Lung (tissue), 12 donors: ENCODE measurements around the gene CACNA1C. TPM values are rescaled to one million over a fixed set of nuclear protein-coding genes. Genes with fewer than 3 reads are reported as not detected.

Experiments
- ATAC-seq: fragments of 200-7000 bp; cut with Tn5 transposase; one replicate; pipeline ENCODE4 v1.9.1; 2020; ENCODE audit warnings: moderate number of reproducible peaks; ENCODE audit not compliant: insufficient read depth, low FRiP score
- DNase-seq, 3 donors: peaks; one replicate each; pipeline ENCODE4 v3.0.0-alpha.2; 2013 to 2017
- H3K27ac ChIP-seq, 2 donors: one replicate each; pipeline ENCODE4 v1.5.1; 2013; ENCODE audit warnings: mild to moderate bottlenecking in 2 of 2, moderate library complexity in 2 of 2, control low read depth in 1 of 2, inconsistent platforms in 1 of 2, low read depth in 1 of 2, low read length in 1 of 2
- H3K27me3 ChIP-seq, 3 donors: one replicate each; pipeline ENCODE4 v1.5.1; 2013; ENCODE audit warnings: low read length in 2 of 3; ENCODE audit not compliant: control insufficient read depth in 3 of 3, insufficient read depth in 3 of 3
- H3K36me3 ChIP-seq, 4 donors: one replicate each; pipeline ENCODE4 v1.5.1; 2013; ENCODE audit warnings: low read length in 4 of 4, mild to moderate bottlenecking in 1 of 4, moderate library complexity in 1 of 4; ENCODE audit not compliant: control insufficient read depth in 4 of 4, insufficient read depth in 4 of 4
- H3K4me1 ChIP-seq, 5 donors: one replicate each; pipeline ENCODE4 v1.5.1; 2013; ENCODE audit warnings: low read length in 5 of 5, mild to moderate bottlenecking in 2 of 5, moderate library complexity in 1 of 5; ENCODE audit not compliant: control insufficient read depth in 5 of 5, insufficient read depth in 5 of 5
- H3K4me3 ChIP-seq: one replicate; pipeline ENCODE4 v1.5.1; 2013; ENCODE audit warnings: mild to moderate bottlenecking, control low read depth, moderate library complexity
- H3K9ac ChIP-seq, 2 donors: one replicate each; pipeline ENCODE4 v1.5.1; 2013; ENCODE audit warnings: low read length in 2 of 2, control low read depth in 1 of 2; ENCODE audit not compliant: insufficient read depth in 1 of 2
- H3K9me3 ChIP-seq, 4 donors: one replicate each; pipeline ENCODE4 v1.5.1; 2013; ENCODE audit warnings: low read length in 3 of 4, mild to moderate bottlenecking in 1 of 4, moderate library complexity in 1 of 4; ENCODE audit not compliant: control insufficient read depth in 4 of 4, insufficient read depth in 3 of 4
- CTCF ChIP-seq: IDR thresholded peaks from 2 replicates; pipeline ENCODE4 v1.5.1; 2012; ENCODE audit warnings: mild to moderate bottlenecking; ENCODE audit errors: control extremely low read depth, extremely low read depth
- WGBS, 2 donors: extraction: QIAGEN DNeasy Blood & Tissue Kit; methylation state at CpG; one replicate each; pipeline ENCODE4 v1.1.7; 2013; 5-methylcytosine and 5-hydroxymethylcytosine counted together
- polyA plus RNA-seq, 2 donors: library from polyadenylated mRNA; stranded (reverse); fragments of 200-250 nt; gene quantifications; one replicate each; pipeline ENCODE4 v1.2.1, GENCODE V29; 2013
- total RNA-seq, 2 donors: library from RNA; depleted of rRNA in 1 of 2; stranded (reverse); fragments of >200 nt in 1 of 2; gene quantifications; one replicate each; pipeline ENCODE4 v1.2.1, GENCODE V29; 2014 to 2021
- donor health status: control.
- donor health status: control.
- donor health status: Bipolar disorder and iron deficiency.
- donor health status: healthy.
- donor health status: DM: yes; HTN: yes; CAD: no.

The CACNA1C gene
- total and polyA plus RNA-seq, 4 donors: 3.2 to 17.5 (median 7.5) TPM

DNA sequence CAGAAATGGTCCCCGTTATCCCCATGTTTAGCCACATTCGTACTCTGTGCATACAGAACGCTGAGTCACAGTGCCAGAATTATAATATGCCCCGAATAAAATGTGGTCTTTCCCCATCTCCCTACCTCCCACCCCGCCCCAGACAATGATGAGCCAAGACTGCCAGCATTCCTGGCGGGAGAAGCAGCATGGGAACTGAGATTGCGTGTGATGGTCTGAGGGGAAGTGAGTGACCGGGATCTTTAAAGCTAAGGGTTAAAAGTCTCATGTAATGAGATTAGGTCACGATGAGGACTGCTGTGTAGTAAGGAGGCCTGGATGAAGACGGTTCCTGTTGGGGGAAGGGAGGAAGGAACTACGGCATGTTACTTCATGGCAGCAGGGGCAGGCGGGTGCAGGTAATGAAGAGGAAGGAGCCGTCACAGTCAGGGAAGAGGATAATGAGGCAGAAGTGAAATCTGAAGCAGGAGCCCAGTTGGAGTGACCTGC, 498.7 kb downstream of the CACNA1C start:
- TF ChIP-seq CTCF: no peak
- DNase-seq (peak in 1 of 3 donors; percentile 15), ATAC-seq (no peak)
- Histone ChIP-seq H3K4me1 (peaks cover 0 to 24% (median 4%) of the 10 kb centered on the region in 5 donors), H3K27ac (no peak overlapping the region), H3K36me3 (peaks cover 0 to 7% (median under 1%) of the 10 kb centered on the region in 4 donors), H3K4me3 (no peak overlapping the region), H3K27me3 (no peaks in the 10 kb centered on the region), H3K9me3 (peaks cover 0 to 2% (median 0%) of the 10 kb centered on the region in 4 donors), H3K9ac (no peak overlapping the region)
- WGBS, 2 donors: 43 to 59% methylated on average over 13 of the region's 13 CpGs

DNA sequence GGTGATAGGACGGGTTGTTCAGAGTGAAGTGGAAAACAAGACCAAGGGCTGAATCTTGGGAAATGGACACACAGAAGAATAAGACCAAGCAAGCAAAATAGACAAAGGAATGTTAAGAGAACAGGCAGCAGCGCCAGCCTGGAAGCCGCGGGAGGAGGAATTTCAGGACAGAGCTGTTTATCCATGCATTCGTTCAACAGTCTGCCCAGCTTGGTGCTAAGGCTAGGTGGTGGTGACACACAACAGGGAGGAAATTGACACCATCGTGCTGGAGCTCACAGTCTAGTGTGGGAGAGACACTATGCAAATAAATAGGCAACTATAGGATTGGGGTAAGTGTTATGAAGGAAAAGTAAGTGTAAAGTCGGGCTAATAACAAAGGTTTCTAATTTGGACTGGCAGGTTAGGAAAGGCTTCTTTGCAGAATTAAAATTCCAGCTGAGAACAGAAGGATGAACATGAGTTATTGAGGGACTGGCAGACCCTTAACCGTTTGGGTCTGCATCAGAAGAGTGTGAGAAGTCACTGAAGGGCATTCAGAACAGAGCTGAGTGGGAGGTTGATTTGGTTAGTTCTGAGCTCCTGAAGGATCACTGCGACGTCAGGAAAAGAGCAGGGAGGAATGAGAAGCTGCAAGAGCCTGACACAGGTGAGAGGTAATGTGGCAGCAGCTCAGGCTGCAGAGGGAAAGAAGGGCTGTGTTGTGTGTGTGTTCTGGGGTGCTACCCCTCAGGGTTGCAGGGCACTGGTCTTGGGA, 499.4 kb downstream of the CACNA1C start:
- Histone ChIP-seq H3K27ac (no peak overlapping the region), H3K36me3 (peaks cover 0 to 7% (median 3%) of the 10 kb centered on the region in 4 donors), H3K9me3 (peaks cover 0 to 1% (median 0%) of the 10 kb centered on the region in 4 donors), H3K4me1 (peaks cover 0 to 24% (median 4%) of the 10 kb centered on the region in 5 donors), H3K27me3 (no peaks in the 10 kb centered on the region), H3K4me3 (no peak overlapping the region), H3K9ac (no peak overlapping the region)
- no peak for ATAC-seq
- TF ChIP-seq CTCF: no peak
- DNase-seq: peak in 2 of 3 donors; percentile 28 to 41
- 74 to 78% methylated on average over 10 of the region's 10 CpGs for WGBS, 2 donors

- Histone ChIP-seq H3K9me3 (no peaks in the 10 kb centered on the region), H3K27ac (no peak overlapping the region), H3K27me3 (no peaks in the 10 kb centered on the region), H3K4me1 (peaks cover 0 to 24% (median 4%) of the 10 kb centered on the region in 5 donors), H3K4me3 (no peak overlapping the region), H3K36me3 (peaks cover 0 to 7% (median 3%) of the 10 kb centered on the region in 4 donors), H3K9ac (no peak overlapping the region)
- no peak for DNase-seq
- WGBS, 2 donors: 80 to 87% methylated on average over 14 of the region's 14 CpGs
- TF ChIP-seq CTCF: no peak
- no peak for ATAC-seq
Measured at GRCh38 chr12:2553388-2554126, 500.8 kb downstream of the CACNA1C start.
